Measurements from ENCODE around the gene A4GALT. TPM values are rescaled to one million over a fixed set of nuclear protein-coding genes. Genes with fewer than 3 reads are reported as not detected.

A4GALT gene
- total RNA-seq, 1 donor from 2014 or later, result 23.8 TPM

DNA sequence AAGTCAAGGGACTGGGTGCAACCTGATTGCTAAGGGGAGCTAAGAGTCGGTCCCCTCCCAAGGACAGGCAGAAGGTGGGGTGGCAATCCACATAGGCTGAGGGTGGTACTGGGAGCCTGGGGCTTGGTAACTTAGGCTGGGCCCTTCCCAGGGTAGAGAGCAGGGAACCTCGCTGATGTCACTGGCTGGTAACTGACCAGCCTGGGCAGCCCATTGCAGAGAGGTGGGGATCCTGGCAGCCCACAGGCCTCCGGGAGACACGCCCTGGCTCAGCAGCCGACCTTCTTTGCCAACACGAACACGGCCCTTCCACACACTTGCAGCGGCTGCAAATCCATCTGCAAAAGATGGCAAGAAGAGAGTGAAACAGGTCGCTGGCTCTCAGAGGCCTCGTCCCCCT is 25.4 kb downstream of the A4GALT start:
- H3K27ac Mint-ChIP-seq (ENCODE audit: unreplicated experiment), result no peak overlapping the region
- TF ChIP-seq, protein P1, sequence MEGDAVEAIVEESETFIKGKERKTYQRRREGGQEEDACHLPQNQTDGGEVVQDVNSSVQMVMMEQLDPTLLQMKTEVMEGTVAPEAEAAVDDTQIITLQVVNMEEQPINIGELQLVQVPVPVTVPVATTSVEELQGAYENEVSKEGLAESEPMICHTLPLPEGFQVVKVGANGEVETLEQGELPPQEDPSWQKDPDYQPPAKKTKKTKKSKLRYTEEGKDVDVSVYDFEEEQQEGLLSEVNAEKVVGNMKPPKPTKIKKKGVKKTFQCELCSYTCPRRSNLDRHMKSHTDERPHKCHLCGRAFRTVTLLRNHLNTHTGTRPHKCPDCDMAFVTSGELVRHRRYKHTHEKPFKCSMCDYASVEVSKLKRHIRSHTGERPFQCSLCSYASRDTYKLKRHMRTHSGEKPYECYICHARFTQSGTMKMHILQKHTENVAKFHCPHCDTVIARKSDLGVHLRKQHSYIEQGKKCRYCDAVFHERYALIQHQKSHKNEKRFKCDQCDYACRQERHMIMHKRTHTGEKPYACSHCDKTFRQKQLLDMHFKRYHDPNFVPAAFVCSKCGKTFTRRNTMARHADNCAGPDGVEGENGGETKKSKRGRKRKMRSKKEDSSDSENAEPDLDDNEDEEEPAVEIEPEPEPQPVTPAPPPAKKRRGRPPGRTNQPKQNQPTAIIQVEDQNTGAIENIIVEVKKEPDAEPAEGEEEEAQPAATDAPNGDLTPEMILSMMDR (IDR thresholded peaks at IDR 0.05), result no peak
- no peaks in the 10 kb centered on the region for H3K9me3 Mint-ChIP-seq (ENCODE audit: low read depth)
- no peaks in the 10 kb centered on the region for H3K27me3 Mint-ChIP-seq (ENCODE audit: low read depth)
- H3K36me3 Mint-ChIP-seq (ENCODE audit: low read depth), result peaks cover 2% of the 10 kb centered on the region
- peaks cover 32% of the 10 kb centered on the region for H3K4me1 Mint-ChIP-seq (ENCODE audit: low read depth)
- DNase-seq (ENCODE audit: low spot score), result no peak
- no peak overlapping the region for H3K4me3 Mint-ChIP-seq (ENCODE audit: unreplicated experiment)

DNA sequence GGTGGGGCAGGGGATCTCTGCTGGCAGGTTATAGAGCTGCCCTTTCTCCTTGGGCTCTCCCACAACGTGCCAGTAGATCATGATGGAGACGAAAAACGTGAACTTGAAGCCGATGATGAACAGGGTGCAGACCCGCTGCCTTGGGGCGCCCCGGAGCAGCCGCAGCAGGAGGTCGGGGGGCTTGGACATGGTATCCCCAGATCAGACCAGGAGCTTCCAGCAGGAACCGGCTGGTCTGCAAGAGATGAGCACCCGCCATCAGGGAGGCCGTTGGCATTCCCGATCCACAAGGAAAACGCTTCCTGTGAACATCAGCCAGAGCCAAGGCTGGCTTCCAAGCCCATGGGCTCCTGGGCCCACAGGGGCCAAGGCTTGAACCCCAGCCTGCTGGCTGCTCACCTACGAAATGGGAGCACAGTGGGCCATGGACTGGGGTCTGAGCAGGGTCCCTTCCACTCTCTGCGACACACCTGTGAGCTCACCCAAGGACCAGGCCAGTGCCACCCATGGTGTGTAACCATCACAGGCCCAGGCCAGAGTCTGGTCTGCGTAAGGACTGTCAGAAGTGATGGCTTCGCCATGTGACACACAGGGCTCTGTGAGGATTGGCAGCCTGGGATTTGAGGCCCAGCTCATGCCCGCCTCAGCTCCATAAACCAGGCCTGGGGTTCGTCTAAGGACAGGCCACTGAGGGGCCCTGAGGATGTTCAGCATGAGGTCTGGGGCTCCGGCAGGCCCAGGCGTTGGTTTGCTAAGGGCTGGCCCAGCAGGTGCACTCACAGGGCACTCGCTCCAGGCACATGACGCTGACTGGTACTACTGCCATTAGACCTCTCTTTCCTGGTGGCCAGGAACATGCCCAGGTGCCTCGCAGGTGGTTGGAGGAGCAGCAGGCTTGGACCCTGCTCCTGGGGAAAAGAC is 26.6 kb downstream of the A4GALT start:
- Mint-ChIP-seq H3K4me3 (ENCODE audit: unreplicated experiment) (no peak overlapping the region), H3K4me1 (ENCODE audit: low read depth) (peaks cover 31% of the 10 kb centered on the region), H3K9me3 (ENCODE audit: low read depth) (no peaks in the 10 kb centered on the region), H3K27ac (ENCODE audit: unreplicated experiment) (no peak overlapping the region), H3K27me3 (ENCODE audit: low read depth) (no peaks in the 10 kb centered on the region), H3K36me3 (ENCODE audit: low read depth) (peaks cover 2% of the 10 kb centered on the region)
- no peak for DNase-seq (ENCODE audit: low spot score)
- TF ChIP-seq, protein P1 (IDR thresholded peaks at IDR 0.05), result no peak

DNA sequence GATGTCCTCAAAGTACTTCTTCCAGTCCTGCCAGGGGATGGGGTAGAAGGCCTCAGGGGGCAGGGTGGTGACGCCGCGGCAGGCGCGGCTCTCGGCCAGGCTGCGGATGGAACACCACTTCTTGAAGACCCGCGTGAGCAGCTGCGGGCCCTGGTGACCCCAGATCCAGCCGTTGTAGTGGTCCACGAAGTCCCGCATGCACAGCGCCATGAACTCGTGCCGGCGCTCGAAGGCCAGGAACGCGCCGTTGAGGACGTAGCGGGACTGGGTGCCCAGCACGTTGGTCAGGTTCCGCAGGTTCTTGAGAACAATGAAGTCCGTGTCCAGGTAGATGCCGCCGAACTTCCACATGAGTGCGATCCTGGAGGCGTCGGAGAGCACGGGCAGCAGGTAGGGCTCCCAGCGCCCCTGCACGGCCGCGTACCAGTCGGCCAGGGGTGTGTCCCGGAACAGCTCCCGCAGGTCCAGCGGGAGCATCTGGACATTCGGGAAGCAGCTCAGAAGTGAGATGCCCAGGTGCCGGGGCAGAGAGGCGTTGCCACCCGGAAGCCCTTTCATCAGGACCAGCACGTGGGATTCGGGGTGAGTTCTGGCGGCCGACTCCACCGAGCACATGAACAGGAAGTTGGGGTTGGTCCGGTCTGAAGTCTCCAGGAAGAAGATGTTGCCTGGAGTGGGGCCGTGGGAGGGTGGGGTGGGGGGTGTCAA is 27.5 kb downstream of the A4GALT start:
- no peak for DNase-seq (ENCODE audit: low spot score)
- Mint-ChIP-seq H3K27me3 (ENCODE audit: low read depth) (no peaks in the 10 kb centered on the region), H3K36me3 (ENCODE audit: low read depth) (peaks cover 2% of the 10 kb centered on the region), H3K27ac (ENCODE audit: unreplicated experiment) (no peak overlapping the region), H3K9me3 (ENCODE audit: low read depth) (no peaks in the 10 kb centered on the region), H3K4me3 (ENCODE audit: unreplicated experiment) (no peak overlapping the region), H3K4me1 (ENCODE audit: low read depth) (peaks cover 31% of the 10 kb centered on the region)
- TF ChIP-seq, protein P1 (IDR thresholded peaks at IDR 0.05), result no peak

DNA sequence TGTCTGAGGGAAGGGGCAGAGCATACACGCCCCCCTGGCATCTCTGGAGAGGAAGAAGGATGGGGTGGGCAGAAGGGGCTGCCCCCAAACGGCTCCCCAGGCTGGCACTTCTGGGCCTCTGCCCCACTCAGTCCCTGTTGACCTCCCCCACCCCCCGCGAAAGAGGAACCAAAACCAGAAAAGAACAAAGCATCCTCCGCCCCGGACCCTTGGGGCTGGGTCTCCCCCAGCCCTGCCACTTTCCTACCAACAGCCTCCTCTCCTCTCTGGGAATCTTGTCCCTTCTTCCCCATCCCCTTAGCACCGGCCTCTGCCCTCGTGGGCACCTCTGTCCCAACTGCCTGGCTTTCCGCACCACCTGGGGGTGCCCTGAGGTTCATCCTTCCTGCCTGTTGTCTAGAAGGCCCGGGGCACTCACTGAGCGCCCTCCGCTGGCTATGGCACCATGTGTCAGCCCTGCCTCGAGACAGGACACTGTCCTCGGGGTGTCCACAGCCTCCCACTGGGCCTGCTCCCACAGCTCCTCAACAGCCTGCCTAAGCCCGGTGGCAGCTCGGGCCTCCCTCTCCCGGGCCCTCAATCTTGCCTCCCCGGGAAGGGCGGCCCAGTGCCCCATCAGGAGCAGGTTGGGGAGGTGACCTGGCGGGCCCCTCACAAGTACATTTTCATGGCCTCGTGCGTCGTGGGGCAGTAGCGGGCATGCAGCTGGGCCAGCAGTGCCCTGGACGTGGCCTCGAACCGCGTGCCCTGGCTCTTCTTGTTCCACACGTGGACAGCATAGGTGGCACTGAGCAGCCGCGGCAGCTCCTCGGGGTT is 28.2 kb downstream of the A4GALT start:
- Mint-ChIP-seq H3K27me3 (ENCODE audit: low read depth) (no peaks in the 10 kb centered on the region), H3K36me3 (ENCODE audit: low read depth) (peaks cover 2% of the 10 kb centered on the region), H3K9me3 (ENCODE audit: low read depth) (no peaks in the 10 kb centered on the region), H3K4me3 (ENCODE audit: unreplicated experiment) (no peak overlapping the region), H3K27ac (ENCODE audit: unreplicated experiment) (no peak overlapping the region), H3K4me1 (ENCODE audit: low read depth) (peaks cover 31% of the 10 kb centered on the region)
- TF ChIP-seq, protein P1 (IDR thresholded peaks at IDR 0.05), result peak; percentile 17
- no peak for DNase-seq (ENCODE audit: low spot score)

DNA sequence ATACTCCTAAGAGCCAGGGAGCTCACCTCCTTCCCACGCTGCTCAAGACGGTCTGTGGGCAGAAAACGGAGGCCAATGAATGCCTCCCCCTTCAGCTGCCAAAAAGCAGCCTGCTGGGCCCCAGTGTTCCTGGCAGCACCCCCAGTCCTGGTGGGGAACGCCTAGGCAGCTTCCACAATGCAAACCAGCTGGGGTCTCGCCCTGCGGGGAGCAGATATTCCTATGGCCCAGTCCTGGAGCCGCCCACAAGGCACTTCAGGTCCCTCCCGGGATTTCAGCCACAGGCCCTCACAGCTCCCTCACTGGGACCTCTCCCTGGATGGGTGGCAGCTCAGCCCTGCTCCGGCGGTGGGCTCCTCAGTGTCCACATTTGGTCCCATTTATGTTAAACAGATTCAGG is 29.2 kb downstream of the A4GALT start:
- no peaks in the 10 kb centered on the region for H3K9me3 Mint-ChIP-seq (ENCODE audit: low read depth)
- H3K4me3 Mint-ChIP-seq (ENCODE audit: unreplicated experiment), result no peak overlapping the region
- TF ChIP-seq, protein P1 (IDR thresholded peaks at IDR 0.05), result no peak
- H3K27ac Mint-ChIP-seq (ENCODE audit: unreplicated experiment), result no peak overlapping the region
- peaks cover 2% of the 10 kb centered on the region for H3K36me3 Mint-ChIP-seq (ENCODE audit: low read depth)
- DNase-seq (ENCODE audit: low spot score), result no peak
- peaks cover 33% of the 10 kb centered on the region for H3K4me1 Mint-ChIP-seq (ENCODE audit: low read depth)
- H3K27me3 Mint-ChIP-seq (ENCODE audit: low read depth), result no peaks in the 10 kb centered on the region
